Osteoblast (primary cell): ENCODE measurements around the gene PNMT. TPM values are rescaled to one million over a fixed set of nuclear protein-coding genes. Genes with fewer than 3 reads are reported as not detected.

Experiments used
- DNase-seq: peaks from one replicate; pipeline ENCODE4 v3.0.0; 2011; ENCODE audit warnings: low spot score, mixed read lengths; ENCODE audit not compliant: insufficient read length; ENCODE audit errors: missing footprints
- H2AFZ ChIP-seq: 2 replicates; pipeline ENCODE4 v1.6.0; 2011; ENCODE audit warnings: mild to moderate bottlenecking, low read length
- H3K27ac ChIP-seq: 2 replicates; pipeline ENCODE4 v1.5.1; 2011; ENCODE audit warnings: mild to moderate bottlenecking, low read depth, low read length, moderate library complexity
- H3K27me3 ChIP-seq: 2 replicates; pipeline ENCODE4 v1.6.0; 2012; ENCODE audit warnings: mild to moderate bottlenecking, control low read depth, inconsistent platforms, low read length, moderate library complexity; ENCODE audit not compliant: insufficient read depth
- H3K36me3 ChIP-seq: 2 replicates; pipeline ENCODE4 v1.5.1; 2011; ENCODE audit warnings: mild to moderate bottlenecking, low read length, control low read depth, moderate library complexity; ENCODE audit not compliant: insufficient read depth
- H3K4me1 ChIP-seq: 2 replicates; pipeline ENCODE4 v1.5.1; 2011; ENCODE audit warnings: mild to moderate bottlenecking, low read length, control low read depth, moderate library complexity; ENCODE audit not compliant: insufficient read depth
- H3K4me2 ChIP-seq: 2 replicates; pipeline ENCODE4 v1.6.0; 2011; ENCODE audit warnings: mild to moderate bottlenecking, low read length; ENCODE audit not compliant: insufficient read depth
- H3K4me3 ChIP-seq: fragments of 200-600 bp; sonication (generic); 3 replicates; pipeline ENCODE4 v1.5.1; 2012; ENCODE audit warnings: mild to moderate bottlenecking, low read length, inconsistent platforms; ENCODE audit not compliant: insufficient read depth
- H3K79me2 ChIP-seq: 2 replicates; pipeline ENCODE4 v1.6.0; 2012; ENCODE audit warnings: mild to moderate bottlenecking, low read length, control low read depth, inconsistent platforms; ENCODE audit not compliant: insufficient read depth
- H3K9me3 ChIP-seq: 2 replicates; pipeline ENCODE4 v1.5.1; 2011; ENCODE audit warnings: low read depth, low read length, control low read depth
- H4K20me1 ChIP-seq: 2 replicates; pipeline ENCODE4 v1.6.0; 2012; ENCODE audit warnings: mild to moderate bottlenecking, low read length, control low read depth; ENCODE audit not compliant: insufficient read depth
- total RNA-seq: library from RNA; depleted of rRNA; stranded (reverse); fragments of >200 nt; gene quantifications from 2 replicates; pipeline ENCODE4 v1.2.3, GENCODE V29; 2012
- TF ChIP-seq, protein P1 (sequence below): IDR thresholded peaks from 2 replicates; pipeline ENCODE4 v1.5.1; 2011; ENCODE audit warnings: mild to moderate bottlenecking, low read depth, low read length, moderate library complexity; ENCODE audit errors: extremely low read depth

The PNMT gene
- total RNA-seq, 1 donor: not detected

DNA sequence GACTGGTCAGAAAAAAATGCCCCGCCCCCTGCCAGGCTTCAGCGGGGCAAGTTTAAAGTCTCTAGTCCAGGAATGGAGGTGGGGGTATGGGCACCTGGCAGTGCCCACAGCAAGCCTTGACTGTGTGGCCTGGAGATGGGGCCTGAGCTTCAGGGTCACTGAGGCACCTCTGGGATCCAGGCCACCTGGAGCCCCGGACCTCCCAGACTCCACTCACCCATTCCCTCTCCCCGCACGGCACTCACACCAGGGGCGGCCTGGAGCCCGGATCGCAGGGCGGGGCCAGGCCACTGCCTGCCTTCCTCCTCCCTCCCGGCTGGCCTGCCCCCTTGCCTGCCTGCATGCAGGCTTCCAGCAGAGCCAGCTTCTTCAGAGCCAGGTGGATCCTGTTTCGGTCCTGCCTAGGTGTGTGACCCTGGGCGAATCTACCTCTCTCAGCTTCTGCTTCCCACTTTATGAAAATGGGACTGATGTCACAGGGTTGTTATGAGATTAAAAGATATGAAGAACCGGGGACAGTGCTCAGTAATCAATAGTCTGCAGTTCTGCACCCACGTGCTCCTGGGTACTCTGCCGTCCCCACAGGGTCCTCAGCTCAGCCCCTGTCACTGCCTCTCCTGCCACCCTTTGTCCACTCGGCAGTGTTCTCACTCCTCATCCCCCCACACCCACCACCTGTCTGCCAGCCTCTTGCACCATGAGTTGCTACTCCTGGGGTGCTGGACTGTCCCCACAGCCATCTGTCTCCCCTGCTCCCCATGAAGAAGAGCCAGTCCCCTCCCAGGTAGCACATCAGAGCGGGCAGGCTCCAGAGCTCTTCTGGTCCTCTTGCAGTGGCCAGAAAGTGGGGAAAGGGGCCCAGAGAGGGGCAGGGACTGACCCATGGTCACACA lies 4.3 kb upstream of the PNMT start:
- TF ChIP-seq, protein P1, sequence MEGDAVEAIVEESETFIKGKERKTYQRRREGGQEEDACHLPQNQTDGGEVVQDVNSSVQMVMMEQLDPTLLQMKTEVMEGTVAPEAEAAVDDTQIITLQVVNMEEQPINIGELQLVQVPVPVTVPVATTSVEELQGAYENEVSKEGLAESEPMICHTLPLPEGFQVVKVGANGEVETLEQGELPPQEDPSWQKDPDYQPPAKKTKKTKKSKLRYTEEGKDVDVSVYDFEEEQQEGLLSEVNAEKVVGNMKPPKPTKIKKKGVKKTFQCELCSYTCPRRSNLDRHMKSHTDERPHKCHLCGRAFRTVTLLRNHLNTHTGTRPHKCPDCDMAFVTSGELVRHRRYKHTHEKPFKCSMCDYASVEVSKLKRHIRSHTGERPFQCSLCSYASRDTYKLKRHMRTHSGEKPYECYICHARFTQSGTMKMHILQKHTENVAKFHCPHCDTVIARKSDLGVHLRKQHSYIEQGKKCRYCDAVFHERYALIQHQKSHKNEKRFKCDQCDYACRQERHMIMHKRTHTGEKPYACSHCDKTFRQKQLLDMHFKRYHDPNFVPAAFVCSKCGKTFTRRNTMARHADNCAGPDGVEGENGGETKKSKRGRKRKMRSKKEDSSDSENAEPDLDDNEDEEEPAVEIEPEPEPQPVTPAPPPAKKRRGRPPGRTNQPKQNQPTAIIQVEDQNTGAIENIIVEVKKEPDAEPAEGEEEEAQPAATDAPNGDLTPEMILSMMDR: no peak
- Histone ChIP-seq H3K27ac (no peak overlapping the region), H2AFZ (no peak overlapping the region), H3K4me2 (no peak overlapping the region), H3K4me3 (no peak overlapping the region), H3K36me3 (peaks cover 4% of the 10 kb centered on the region), H3K9me3 (no peaks in the 10 kb centered on the region), H3K27me3 (peaks cover 39% of the 10 kb centered on the region), H3K79me2 (no peaks in the 10 kb centered on the region), H3K4me1 (no peaks in the 10 kb centered on the region), H4K20me1 (peaks cover 6% of the 10 kb centered on the region)
- DNase-seq: peak; percentile 88

DNA sequence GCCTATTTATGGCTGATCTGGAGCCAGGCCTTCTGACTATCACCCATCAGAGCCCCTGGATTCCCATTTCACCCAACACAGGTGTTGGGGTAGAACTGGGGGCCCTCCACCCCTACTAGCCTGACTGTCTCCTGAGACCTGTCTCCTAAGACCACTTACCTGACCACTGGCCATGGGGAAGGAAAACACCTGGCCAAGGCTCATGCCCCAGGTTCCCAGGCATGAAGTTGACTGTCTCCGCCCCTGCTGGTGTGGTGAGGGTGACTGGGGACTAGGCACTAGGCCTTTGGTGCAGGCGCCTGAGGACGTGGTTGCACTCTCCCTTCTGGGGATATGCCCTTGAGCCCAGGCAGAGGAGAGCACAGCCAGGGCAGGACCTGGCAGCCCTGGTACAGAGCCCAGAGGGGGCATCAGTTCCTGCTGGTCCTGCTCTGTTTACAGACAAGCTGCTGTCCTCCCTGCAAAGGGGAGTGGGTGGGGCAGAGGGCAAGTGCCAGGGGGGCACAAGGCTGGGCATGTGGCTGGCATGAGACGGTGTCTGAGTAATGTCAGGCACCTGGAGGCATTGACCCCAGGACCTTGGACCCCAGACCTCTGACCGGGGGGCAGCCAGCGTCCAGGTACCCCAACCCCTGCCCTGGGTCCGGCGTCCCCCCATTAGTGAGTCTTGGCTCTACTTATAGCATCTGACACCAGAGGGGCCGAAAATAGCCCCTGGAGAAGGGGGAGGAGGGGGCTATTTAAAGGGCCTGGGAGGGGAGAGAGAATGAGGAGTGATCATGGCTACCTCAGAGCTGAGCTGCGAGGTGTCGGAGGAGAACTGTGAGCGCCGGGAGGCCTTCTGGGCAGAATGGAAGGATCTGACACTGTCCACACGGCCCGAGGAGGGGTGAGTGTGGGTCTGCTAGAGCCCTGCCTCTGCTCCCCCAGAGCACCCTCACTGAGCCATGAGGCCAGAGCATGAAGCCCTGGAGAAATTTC lies 3.4 kb upstream of the PNMT start, which contains the start of gene TCAP:
Gene TCAP (plus strand): TSS at position 769 of the 981 bp plus-strand sequence. CDS start 11 bp downstream, at position 780.
- no peaks in the 10 kb centered on the region for H3K79me2 ChIP-seq
- TF ChIP-seq, protein P1: no peak
- peaks cover 6% of the 10 kb centered on the region for H4K20me1 ChIP-seq
- DNase-seq: peak; percentile 78
- peaks cover 49% of the 10 kb centered on the region for H3K27me3 ChIP-seq
- H2AFZ ChIP-seq: no peak within 1 kb of the TSS
- peaks cover 4% of the 10 kb centered on the region for H3K36me3 ChIP-seq
- H3K27ac ChIP-seq: no peak within 1 kb of the TSS
- H3K9me3 ChIP-seq: no peaks in the 10 kb centered on the region
- H3K4me1 ChIP-seq: no peaks in the 10 kb centered on the region
- H3K4me3 ChIP-seq: no peak within 1 kb of the TSS
- no peak within 1 kb of the TSS for H3K4me2 ChIP-seq

DNA sequence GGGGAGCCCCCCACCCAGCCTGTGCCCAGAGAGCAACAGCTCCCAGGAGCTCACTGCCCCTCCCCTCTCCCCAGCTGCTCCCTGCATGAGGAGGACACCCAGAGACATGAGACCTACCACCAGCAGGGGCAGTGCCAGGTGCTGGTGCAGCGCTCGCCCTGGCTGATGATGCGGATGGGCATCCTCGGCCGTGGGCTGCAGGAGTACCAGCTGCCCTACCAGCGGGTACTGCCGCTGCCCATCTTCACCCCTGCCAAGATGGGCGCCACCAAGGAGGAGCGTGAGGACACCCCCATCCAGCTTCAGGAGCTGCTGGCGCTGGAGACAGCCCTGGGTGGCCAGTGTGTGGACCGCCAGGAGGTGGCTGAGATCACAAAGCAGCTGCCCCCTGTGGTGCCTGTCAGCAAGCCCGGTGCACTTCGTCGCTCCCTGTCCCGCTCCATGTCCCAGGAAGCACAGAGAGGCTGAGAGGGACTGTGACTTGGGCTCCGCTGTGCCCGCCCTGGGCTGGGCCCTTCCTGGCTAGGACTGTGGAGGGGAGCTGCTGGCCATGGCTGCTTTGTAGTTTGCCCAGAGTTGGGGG lies 2.5 kb upstream of the PNMT start:
- DNase-seq: peak; percentile 94
- TF ChIP-seq, protein P1: no peak
- Histone ChIP-seq H2AFZ (no peak overlapping the region), H3K79me2 (no peaks in the 10 kb centered on the region), H4K20me1 (peaks cover 6% of the 10 kb centered on the region), H3K27ac (no peak overlapping the region), H3K27me3 (peaks cover 57% of the 10 kb centered on the region), H3K9me3 (no peaks in the 10 kb centered on the region), H3K36me3 (peaks cover 4% of the 10 kb centered on the region), H3K4me3 (no peak overlapping the region), H3K4me2 (no peak overlapping the region), H3K4me1 (no peaks in the 10 kb centered on the region)
